ENCODE data around the gene USH1G. TPM values are rescaled to one million over a fixed set of nuclear protein-coding genes. Genes with fewer than 3 reads are reported as not detected.
A peak's percentile ranks its signal among the peaks of the same experiment; 100 is the strongest.

The USH1G gene
- total RNA-seq, 1 donor from 2014 or later = not detected

GRCh38 chr17:74954115-74954514 lies 31.1 kb upstream of the USH1G start:
- no peak for DNase-seq (ENCODE audit: low read depth)

GRCh38 chr17:74953134-74953687 lies 30.2 kb upstream of the USH1G start:
- DNase-seq (ENCODE audit: low read depth) = no peak

GRCh38 chr17:74952431-74953133 lies 29.5 kb upstream of the USH1G start:
- DNase-seq (ENCODE audit: low read depth) = no peak

GRCh38 chr17:74951680-74952421 lies 28.8 kb upstream of the USH1G start:
- no peak for DNase-seq (ENCODE audit: low read depth)

GRCh38 chr17:74951065-74951464 lies 28.0 kb upstream of the USH1G start:
- DNase-seq (ENCODE audit: low read depth) = no peak

GRCh38 chr17:74950207-74950606 lies 27.2 kb upstream of the USH1G start:
- no peak for DNase-seq (ENCODE audit: low read depth)

- DNase-seq (ENCODE audit: low read depth) = no peak
Observed at GRCh38 chr17:74949455-74950115, 26.5 kb upstream of the USH1G start.

- DNase-seq (ENCODE audit: low read depth) = no peak
Observed at GRCh38 chr17:74947041-74947754, 24.1 kb upstream of the USH1G start.

GRCh38 chr17:74946641-74947040 lies 23.6 kb upstream of the USH1G start:
- no peak for DNase-seq (ENCODE audit: low read depth)

GRCh38 chr17:74945543-74945942 lies 22.5 kb upstream of the USH1G start:
- DNase-seq (ENCODE audit: low read depth) = no peak

- DNase-seq (ENCODE audit: low read depth) = peak; percentile 6
Observed at GRCh38 chr17:74943808-74944522, 20.9 kb upstream of the USH1G start.

- no peak for DNase-seq (ENCODE audit: low read depth)
Observed at GRCh38 chr17:74941128-74941725, 18.2 kb upstream of the USH1G start.

GRCh38 chr17:74939534-74939933 lies 16.5 kb upstream of the USH1G start:
- DNase-seq (ENCODE audit: low read depth) = no peak

- DNase-seq (ENCODE audit: low read depth) = no peak
Observed at GRCh38 chr17:74938194-74938950, 15.3 kb upstream of the USH1G start.

- no peak for DNase-seq (ENCODE audit: low read depth)
Observed at GRCh38 chr17:74937064-74938051, 14.3 kb upstream of the USH1G start.

GRCh38 chr17:74936470-74936799 lies 13.4 kb upstream of the USH1G start:
- DNase-seq (ENCODE audit: low read depth) = no peak

GRCh38 chr17:74935585-74936469 lies 12.8 kb upstream of the USH1G start, which contains the start of gene OTOP3:
Gene OTOP3 (plus strand): TSS chr17:74935898. CDS start chr17:74935922, 24 bp downstream.
- DNase-seq (ENCODE audit: low read depth) = no peak

- DNase-seq (ENCODE audit: low read depth) = no peak
Observed at GRCh38 chr17:74935048-74935447, 12.0 kb upstream of the USH1G start.
